ENCODE results near the gene POU3F1. TPM values are rescaled to one million over a fixed set of nuclear protein-coding genes. Genes with fewer than 3 reads are reported as not detected.
"Not testable (repeated sequence)": the region's sequence is repeated elsewhere in the genome, so short reads cannot be mapped to it uniquely, and the experiment has no call there.

POU3F1 gene
- total RNA-seq, 1 donor from 2014 or later, result 0.45 TPM

GRCh38 chr1:38039331-38040088, 7.1 kb downstream of the POU3F1 start:
- H3K9me3 Mint-ChIP-seq, result no peaks in the 10 kb centered on the region
- TF ChIP-seq, protein P1, sequence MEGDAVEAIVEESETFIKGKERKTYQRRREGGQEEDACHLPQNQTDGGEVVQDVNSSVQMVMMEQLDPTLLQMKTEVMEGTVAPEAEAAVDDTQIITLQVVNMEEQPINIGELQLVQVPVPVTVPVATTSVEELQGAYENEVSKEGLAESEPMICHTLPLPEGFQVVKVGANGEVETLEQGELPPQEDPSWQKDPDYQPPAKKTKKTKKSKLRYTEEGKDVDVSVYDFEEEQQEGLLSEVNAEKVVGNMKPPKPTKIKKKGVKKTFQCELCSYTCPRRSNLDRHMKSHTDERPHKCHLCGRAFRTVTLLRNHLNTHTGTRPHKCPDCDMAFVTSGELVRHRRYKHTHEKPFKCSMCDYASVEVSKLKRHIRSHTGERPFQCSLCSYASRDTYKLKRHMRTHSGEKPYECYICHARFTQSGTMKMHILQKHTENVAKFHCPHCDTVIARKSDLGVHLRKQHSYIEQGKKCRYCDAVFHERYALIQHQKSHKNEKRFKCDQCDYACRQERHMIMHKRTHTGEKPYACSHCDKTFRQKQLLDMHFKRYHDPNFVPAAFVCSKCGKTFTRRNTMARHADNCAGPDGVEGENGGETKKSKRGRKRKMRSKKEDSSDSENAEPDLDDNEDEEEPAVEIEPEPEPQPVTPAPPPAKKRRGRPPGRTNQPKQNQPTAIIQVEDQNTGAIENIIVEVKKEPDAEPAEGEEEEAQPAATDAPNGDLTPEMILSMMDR (IDR thresholded peaks at IDR 0.05; ENCODE audit: unreplicated experiment), result no peak
- H3K4me1 Mint-ChIP-seq, result peaks cover 2% of the 10 kb centered on the region
- no peaks in the 10 kb centered on the region for H3K36me3 Mint-ChIP-seq
- H3K27me3 Mint-ChIP-seq (ENCODE audit: low read depth), result peaks cover 80% of the 10 kb centered on the region
- DNase-seq (ENCODE audit: low spot score in 2 of 2, unreplicated experiment in 2 of 2), result no peak
- H3K4me3 Mint-ChIP-seq, result no peak overlapping the region
- no peak overlapping the region for H3K27ac Mint-ChIP-seq

GRCh38 chr1:38038861-38039260, 7.7 kb downstream of the POU3F1 start:
- Mint-ChIP-seq H3K36me3 (no peaks in the 10 kb centered on the region), H3K9me3 (no peaks in the 10 kb centered on the region), H3K27ac (no peak overlapping the region), H3K4me3 (no peak overlapping the region), H3K4me1 (no peaks in the 10 kb centered on the region), H3K27me3 (ENCODE audit: low read depth) (peaks cover 79% of the 10 kb centered on the region)
- DNase-seq (ENCODE audit: low spot score in 2 of 2, unreplicated experiment in 2 of 2), result no peak
- TF ChIP-seq, protein P1 (IDR thresholded peaks at IDR 0.05; ENCODE audit: unreplicated experiment), result no peak

- no peak for DNase-seq (ENCODE audit: low spot score in 2 of 2, unreplicated experiment in 2 of 2)
- no peaks in the 10 kb centered on the region for H3K36me3 Mint-ChIP-seq
- no peaks in the 10 kb centered on the region for H3K9me3 Mint-ChIP-seq
- no peaks in the 10 kb centered on the region for H3K4me1 Mint-ChIP-seq
- TF ChIP-seq, protein P1 (IDR thresholded peaks at IDR 0.05; ENCODE audit: unreplicated experiment), result no peak
- peaks cover 66% of the 10 kb centered on the region for H3K27me3 Mint-ChIP-seq (ENCODE audit: low read depth)
- H3K4me3 Mint-ChIP-seq, result no peak overlapping the region
- H3K27ac Mint-ChIP-seq, result no peak overlapping the region
These were observed 9.2 kb downstream of the POU3F1 start for GRCh38 chr1:38037221-38037939.

DNA sequence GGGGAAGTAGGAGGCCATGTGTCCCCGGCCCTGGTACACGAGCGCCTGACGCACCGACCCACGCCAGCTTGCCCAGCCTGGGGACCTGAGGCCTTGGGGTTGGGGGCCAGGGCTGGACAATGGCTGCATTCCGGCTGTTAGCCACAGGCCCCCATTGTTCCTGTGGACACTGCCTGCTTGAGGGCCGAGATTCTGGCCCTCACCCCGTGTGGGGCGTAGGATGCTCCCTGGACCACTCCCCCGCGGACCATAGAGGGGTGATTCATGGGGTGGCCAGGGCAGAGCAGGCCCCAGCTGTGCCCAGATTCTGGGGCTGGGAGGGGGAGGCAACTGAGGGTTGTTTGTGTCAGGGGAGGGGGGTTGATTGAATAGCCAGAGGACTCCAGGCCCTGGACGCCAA, 11.7 kb downstream of the POU3F1 start:
- H3K27ac Mint-ChIP-seq, result no peak overlapping the region
- H3K4me3 Mint-ChIP-seq, result no peak overlapping the region
- H3K36me3 Mint-ChIP-seq, result no peaks in the 10 kb centered on the region
- H3K9me3 Mint-ChIP-seq, result no peaks in the 10 kb centered on the region
- H3K4me1 Mint-ChIP-seq, result peaks cover 15% of the 10 kb centered on the region
- TF ChIP-seq, protein P1 (IDR thresholded peaks at IDR 0.05; ENCODE audit: unreplicated experiment), result no peak
- H3K27me3 Mint-ChIP-seq (ENCODE audit: low read depth), result peaks cover 41% of the 10 kb centered on the region
- DNase-seq (ENCODE audit: low spot score in 2 of 2, unreplicated experiment in 2 of 2), result no peak

GRCh38 chr1:38032992-38033391, 13.6 kb downstream of the POU3F1 start:
- H3K36me3 Mint-ChIP-seq; H3K9me3 Mint-ChIP-seq; H3K4me3 Mint-ChIP-seq; H3K27ac Mint-ChIP-seq; DNase-seq (ENCODE audit: low spot score in 2 of 2, unreplicated experiment in 2 of 2): not testable (repeated sequence)
- Mint-ChIP-seq H3K4me1 (peaks cover 33% of the 10 kb centered on the region), H3K27me3 (ENCODE audit: low read depth) (peaks cover 23% of the 10 kb centered on the region)

DNA sequence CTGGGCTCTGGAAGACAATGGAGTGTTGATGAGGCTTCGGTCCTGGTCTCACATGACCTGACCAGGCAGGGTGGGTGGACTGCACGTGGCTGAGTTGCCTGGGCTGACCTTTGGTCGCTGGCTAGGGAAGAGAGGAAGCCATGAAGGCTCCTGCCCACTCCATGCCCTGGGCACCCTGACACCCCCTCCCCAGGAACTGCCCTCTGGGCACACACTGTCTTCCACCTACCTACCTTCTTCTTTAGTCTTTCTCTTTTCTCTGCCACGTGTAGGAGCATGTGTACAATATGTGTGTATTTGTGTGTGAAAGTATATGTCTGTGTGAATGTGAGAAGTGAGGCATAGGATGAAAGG, 15.1 kb downstream of the POU3F1 start:
- peaks cover 15% of the 10 kb centered on the region for H3K27me3 Mint-ChIP-seq (ENCODE audit: low read depth)
- H3K4me1 Mint-ChIP-seq, result peaks cover 45% of the 10 kb centered on the region
- no peak for DNase-seq (ENCODE audit: low spot score in 2 of 2, unreplicated experiment in 2 of 2)
- H3K9me3 Mint-ChIP-seq, result no peaks in the 10 kb centered on the region
- no peak overlapping the region for H3K27ac Mint-ChIP-seq
- TF ChIP-seq, protein P1 (IDR thresholded peaks at IDR 0.05; ENCODE audit: unreplicated experiment), result no peak
- no peaks in the 10 kb centered on the region for H3K36me3 Mint-ChIP-seq
- H3K4me3 Mint-ChIP-seq, result no peak overlapping the region

All from mesothelial cell of epicardium (in vitro differentiated cells).